Gastrocnemius medialis (tissue), 4 donors: ENCODE data around the gene NDUFB10.

Experiments used
- CTCF ChIP-seq, 5 experiments: fragments of 450-650 bp in 3 of 5; fragments of 200-600 bp in 2 of 5; sonication (generic) in 2 of 5; IDR thresholded peaks in 4 of 5; conservative IDR thresholded peaks in 1 of 5; 1 replicate in 4 of 5; 2 replicates in 1 of 5; pipeline ENCODE4 v1.5.1; 2016 to 2019; ENCODE audit warnings: antibody characterized with exemption in 5 of 5, mild to moderate bottlenecking in 3 of 5, moderate library complexity in 3 of 5
- POLR2A ChIP-seq, 2 donors: fragments of 450-650 bp; IDR thresholded peaks; one replicate each; pipeline ENCODE4 v1.6.1; 2017; ENCODE audit warnings: antibody characterized with exemption in 2 of 2, mild to moderate bottlenecking in 2 of 2, moderate library complexity in 2 of 2

- TF ChIP-seq CTCF (IDR thresholded peaks at IDR 0.05 in 4 of 5, conservative IDR thresholded peaks at IDR 0.05 in 1 of 5) = no peak
- no peak for TF ChIP-seq POLR2A (IDR thresholded peaks at IDR 0.05)
Observed at GRCh38 chr16:1991135-1991551, 31.8 kb downstream of the NDUFB10 start.
